Peyer's patch (tissue), 4 donors: ENCODE data around the gene DNAJC6.

ENCODE experiments used
- CTCF ChIP-seq, 6 experiments: fragments of 450-650 bp in 4 of 6; fragments of 200-600 bp in 2 of 6; sonication (generic) in 1 of 6; IDR thresholded peaks; one replicate each; pipeline ENCODE4 v1.5.1; 2017 to 2019; ENCODE audit warnings: antibody characterized with exemption in 6 of 6, mild to moderate bottlenecking in 3 of 6, moderate library complexity in 1 of 6
- POLR2A ChIP-seq, 2 donors: fragments of 450-650 bp; IDR thresholded peaks; one replicate each; pipeline ENCODE4 v1.5.1; 2017; ENCODE audit warnings: antibody characterized with exemption in 2 of 2, mild to moderate bottlenecking in 2 of 2, moderate library complexity in 2 of 2

- TF ChIP-seq POLR2A (IDR thresholded peaks at IDR 0.05): no peak
- no peak for TF ChIP-seq CTCF (IDR thresholded peaks at IDR 0.05)
Measured at GRCh38 chr1:65440915-65441314, 131.6 kb downstream of the DNAJC6 start.
